ENCODE results near the gene TRAF4.
"Not testable (repeated sequence)": the region's sequence is repeated elsewhere in the genome, so short reads cannot be mapped to it uniquely, and the experiment has no call there.

Gene TRAF4

GRCh38 chr17:28715217-28715616 is 28.6 kb upstream of the TRAF4 start:
- H3K27me3 ChIP-seq (ENCODE audit: control insufficient read depth in 2 of 2, insufficient read depth in 2 of 2, low read length in 2 of 2) = peaks cover 0 to 6% of the 10 kb centered on the region in 2 donors

GRCh38 chr17:28716740-28717577 is 26.9 kb upstream of the TRAF4 start:
- Histone ChIP-seq H3K27me3 (ENCODE audit: control insufficient read depth in 2 of 2, insufficient read depth in 2 of 2, low read length in 2 of 2) (peaks cover 0 to 6% of the 10 kb centered on the region in 2 donors), H3K9me3 (ENCODE audit: control insufficient read depth in 2 of 2, low read length in 2 of 2) (no peaks in the 10 kb centered on the region), H3K4me3 (ENCODE audit: low read length in 2 of 2) (peak overlapping the region; percentile 47 to 50), H3K27ac (ENCODE audit: low read depth in 2 of 2, low read length in 2 of 2) (peak overlapping the region; percentile 71 to 82), H3K9ac (ENCODE audit: low read depth in 1 of 2, low read length in 2 of 2) (peak overlapping the region; percentile 47 to 62), H3K36me3 (ENCODE audit: control insufficient read depth in 2 of 2, insufficient read depth in 2 of 2, low read length in 2 of 2) (peaks cover 0 to 6% of the 10 kb centered on the region in 2 donors), H3K4me1 (ENCODE audit: control insufficient read depth in 2 of 2, insufficient read depth in 2 of 2, low read length in 2 of 2) (peaks cover 36 to 38% of the 10 kb centered on the region in 2 donors)

More at GRCh38 chr17:28715217-28715616, 28.6 kb upstream of the TRAF4 start:
- peaks cover 27 to 33% of the 10 kb centered on the region in 2 donors for H3K4me1 ChIP-seq (ENCODE audit: control insufficient read depth in 2 of 2, insufficient read depth in 2 of 2, low read length in 2 of 2)
- no peaks in the 10 kb centered on the region for H3K9me3 ChIP-seq (ENCODE audit: control insufficient read depth in 2 of 2, low read length in 2 of 2)
- H3K27ac ChIP-seq (ENCODE audit: low read depth in 2 of 2, low read length in 2 of 2) = no peak overlapping the region
- H3K9ac ChIP-seq (ENCODE audit: low read depth in 1 of 2, low read length in 2 of 2) = no peak overlapping the region
- no peaks in the 10 kb centered on the region for H3K36me3 ChIP-seq (ENCODE audit: control insufficient read depth in 2 of 2, insufficient read depth in 2 of 2, low read length in 2 of 2)
- no peak overlapping the region for H3K4me3 ChIP-seq (ENCODE audit: low read length in 2 of 2)

GRCh38 chr17:28717578-28718332 is 26.1 kb upstream of the TRAF4 start, which contains the start of gene RAB34:
Gene RAB34, minus strand, starts transcription at chr17:28717868. Its CDS starts 602 bp downstream, at chr17:28717266.
- Histone ChIP-seq H3K9me3 (ENCODE audit: control insufficient read depth in 2 of 2, low read length in 2 of 2) (no peaks in the 10 kb centered on the region), H3K27ac (ENCODE audit: low read depth in 2 of 2, low read length in 2 of 2) (peak within 1 kb of the TSS; percentile 71 to 82), H3K4me3 (ENCODE audit: low read length in 2 of 2) (peak within 1 kb of the TSS; percentile 54 to 63), H3K36me3 (ENCODE audit: control insufficient read depth in 2 of 2, insufficient read depth in 2 of 2, low read length in 2 of 2) (peaks cover 6 to 13% of the 10 kb centered on the region in 2 donors), H3K4me1 (ENCODE audit: control insufficient read depth in 2 of 2, insufficient read depth in 2 of 2, low read length in 2 of 2) (peaks cover 38 to 43% of the 10 kb centered on the region in 2 donors), H3K27me3 (ENCODE audit: control insufficient read depth in 2 of 2, insufficient read depth in 2 of 2, low read length in 2 of 2) (peaks cover 0 to 6% of the 10 kb centered on the region in 2 donors), H3K9ac (ENCODE audit: low read depth in 1 of 2, low read length in 2 of 2) (peak within 1 kb of the TSS; percentile 54 to 62)

GRCh38 chr17:28718333-28719020 is 25.3 kb upstream of the TRAF4 start:
- peak overlapping the region; percentile 54 to 97 for H3K4me3 ChIP-seq (ENCODE audit: low read length in 2 of 2)
- H3K27me3 ChIP-seq (ENCODE audit: control insufficient read depth in 2 of 2, insufficient read depth in 2 of 2, low read length in 2 of 2) = peaks cover 0 to 6% of the 10 kb centered on the region in 2 donors
- no peaks in the 10 kb centered on the region for H3K9me3 ChIP-seq (ENCODE audit: control insufficient read depth in 2 of 2, low read length in 2 of 2)
- H3K9ac ChIP-seq (ENCODE audit: low read depth in 1 of 2, low read length in 2 of 2) = no peak overlapping the region
- H3K4me1 ChIP-seq (ENCODE audit: control insufficient read depth in 2 of 2, insufficient read depth in 2 of 2, low read length in 2 of 2) = peaks cover 38 to 44% of the 10 kb centered on the region in 2 donors
- peak overlapping the region; percentile 71 to 93 for H3K27ac ChIP-seq (ENCODE audit: low read depth in 2 of 2, low read length in 2 of 2)
- H3K36me3 ChIP-seq (ENCODE audit: control insufficient read depth in 2 of 2, insufficient read depth in 2 of 2, low read length in 2 of 2) = peaks cover 13 to 21% of the 10 kb centered on the region in 2 donors

- H3K9me3 ChIP-seq (ENCODE audit: control insufficient read depth in 2 of 2, low read length in 2 of 2) = no peaks in the 10 kb centered on the region
- peak overlapping the region; percentile 60 to 96 for H3K9ac ChIP-seq (ENCODE audit: low read depth in 1 of 2, low read length in 2 of 2)
- peaks cover 17 to 26% of the 10 kb centered on the region in 2 donors for H3K36me3 ChIP-seq (ENCODE audit: control insufficient read depth in 2 of 2, insufficient read depth in 2 of 2, low read length in 2 of 2)
- H3K4me1 ChIP-seq (ENCODE audit: control insufficient read depth in 2 of 2, insufficient read depth in 2 of 2, low read length in 2 of 2) = peaks cover 39 to 44% of the 10 kb centered on the region in 2 donors
- H3K27ac ChIP-seq (ENCODE audit: low read depth in 2 of 2, low read length in 2 of 2) = peak overlapping the region; percentile 88 to 93
- H3K27me3 ChIP-seq (ENCODE audit: control insufficient read depth in 2 of 2, insufficient read depth in 2 of 2, low read length in 2 of 2) = peaks cover 0 to 6% of the 10 kb centered on the region in 2 donors
- peak overlapping the region; percentile 97 to 98 for H3K4me3 ChIP-seq (ENCODE audit: low read length in 2 of 2)
These were observed 24.8 kb upstream of the TRAF4 start for GRCh38 chr17:28719021-28719433.

- Histone ChIP-seq H3K4me1 (ENCODE audit: control insufficient read depth in 2 of 2, insufficient read depth in 2 of 2, low read length in 2 of 2) (peaks cover 50 to 56% of the 10 kb centered on the region in 2 donors), H3K4me3 (ENCODE audit: low read length in 2 of 2) (peak overlapping the region; percentile 97 to 98), H3K27me3 (ENCODE audit: control insufficient read depth in 2 of 2, insufficient read depth in 2 of 2, low read length in 2 of 2) (peaks cover 0 to 5% of the 10 kb centered on the region in 2 donors), H3K36me3 (ENCODE audit: control insufficient read depth in 2 of 2, insufficient read depth in 2 of 2, low read length in 2 of 2) (peaks cover 24 to 37% of the 10 kb centered on the region in 2 donors), H3K27ac (ENCODE audit: low read depth in 2 of 2, low read length in 2 of 2) (peak overlapping the region; percentile 88 to 93), H3K9ac (ENCODE audit: low read depth in 1 of 2, low read length in 2 of 2) (peak overlapping the region; percentile 93 to 96), H3K9me3 (ENCODE audit: control insufficient read depth in 2 of 2, low read length in 2 of 2) (no peaks in the 10 kb centered on the region)
These were observed 23.4 kb upstream of the TRAF4 start for GRCh38 chr17:28720247-28720996.

GRCh38 chr17:28720997-28721329 is 22.8 kb upstream of the TRAF4 start:
- peaks cover 53 to 60% of the 10 kb centered on the region in 2 donors for H3K4me1 ChIP-seq (ENCODE audit: control insufficient read depth in 2 of 2, insufficient read depth in 2 of 2, low read length in 2 of 2)
- H3K27ac ChIP-seq (ENCODE audit: low read depth in 2 of 2, low read length in 2 of 2) = peak overlapping the region in 1 of 2 donors; percentile 13
- H3K9ac ChIP-seq (ENCODE audit: low read depth in 1 of 2, low read length in 2 of 2) = peak overlapping the region; percentile 93 to 96

GRCh38 chr17:28722417-28723158 is 21.2 kb upstream of the TRAF4 start:
- peaks cover 24 to 37% of the 10 kb centered on the region in 2 donors for H3K36me3 ChIP-seq (ENCODE audit: control insufficient read depth in 2 of 2, insufficient read depth in 2 of 2, low read length in 2 of 2)
- H3K9ac ChIP-seq (ENCODE audit: low read depth in 1 of 2, low read length in 2 of 2) = no peak overlapping the region
- H3K27me3 ChIP-seq (ENCODE audit: control insufficient read depth in 2 of 2, insufficient read depth in 2 of 2, low read length in 2 of 2) = no peaks in the 10 kb centered on the region
- no peak overlapping the region for H3K27ac ChIP-seq (ENCODE audit: low read depth in 2 of 2, low read length in 2 of 2)
- peaks cover 51 to 64% of the 10 kb centered on the region in 2 donors for H3K4me1 ChIP-seq (ENCODE audit: control insufficient read depth in 2 of 2, insufficient read depth in 2 of 2, low read length in 2 of 2)
- no peaks in the 10 kb centered on the region for H3K9me3 ChIP-seq (ENCODE audit: control insufficient read depth in 2 of 2, low read length in 2 of 2)
- no peak overlapping the region for H3K4me3 ChIP-seq (ENCODE audit: low read length in 2 of 2)

More at GRCh38 chr17:28720997-28721329, 22.8 kb upstream of the TRAF4 start:
- peak overlapping the region; percentile 97 to 98 for H3K4me3 ChIP-seq (ENCODE audit: low read length in 2 of 2)
- H3K27me3 ChIP-seq (ENCODE audit: control insufficient read depth in 2 of 2, insufficient read depth in 2 of 2, low read length in 2 of 2); H3K9me3 ChIP-seq (ENCODE audit: control insufficient read depth in 2 of 2, low read length in 2 of 2): not testable (repeated sequence)
- H3K36me3 ChIP-seq (ENCODE audit: control insufficient read depth in 2 of 2, insufficient read depth in 2 of 2, low read length in 2 of 2) = peaks cover 24 to 37% of the 10 kb centered on the region in 2 donors

Data from mucosa of rectum (tissue), 2 donors.